CD4-positive, alpha-beta T cell treated with Interleukin-17A for 1 hour (primary cell): ENCODE results near the gene EFCAB6.

Experiments used
- DNase-seq: peaks from one replicate; pipeline ENCODE4 v3.0.0-alpha.2; 2020

Gene EFCAB6

GRCh38 chr22:43542681-43543521, 269.2 kb downstream of the EFCAB6 start:
- no peak for DNase-seq

- DNase-seq: no peak
These were observed 270.4 kb downstream of the EFCAB6 start for GRCh38 chr22:43541462-43542407.

GRCh38 chr22:43541022-43541421, 271.1 kb downstream of the EFCAB6 start:
- DNase-seq: no peak

GRCh38 chr22:43540529-43540923, 271.6 kb downstream of the EFCAB6 start:
- no peak for DNase-seq

GRCh38 chr22:43539572-43540528, 272.3 kb downstream of the EFCAB6 start:
- DNase-seq: no peak

GRCh38 chr22:43537019-43537585, 275.0 kb downstream of the EFCAB6 start:
- DNase-seq: no peak

GRCh38 chr22:43535741-43536140, 276.4 kb downstream of the EFCAB6 start:
- no peak for DNase-seq

- no peak for DNase-seq
These were observed 276.8 kb downstream of the EFCAB6 start for GRCh38 chr22:43535336-43535735.

- no peak for DNase-seq
These were observed 277.2 kb downstream of the EFCAB6 start for GRCh38 chr22:43534916-43535315.

- no peak for DNase-seq
These were observed 278.3 kb downstream of the EFCAB6 start for GRCh38 chr22:43533656-43534428.

GRCh38 chr22:43533156-43533530, 279.0 kb downstream of the EFCAB6 start:
- DNase-seq: no peak

- no peak for DNase-seq
These were observed 279.6 kb downstream of the EFCAB6 start for GRCh38 chr22:43532301-43533155.

- DNase-seq: no peak
These were observed 280.5 kb downstream of the EFCAB6 start for GRCh38 chr22:43531651-43532050.

GRCh38 chr22:43530349-43531201, 281.5 kb downstream of the EFCAB6 start:
- no peak for DNase-seq

GRCh38 chr22:43529934-43530333, 282.2 kb downstream of the EFCAB6 start:
- no peak for DNase-seq

- DNase-seq: no peak
These were observed 282.6 kb downstream of the EFCAB6 start for GRCh38 chr22:43529461-43529860.

GRCh38 chr22:43528601-43529360, 283.3 kb downstream of the EFCAB6 start:
- DNase-seq: no peak

GRCh38 chr22:43526946-43527345, 285.2 kb downstream of the EFCAB6 start:
- no peak for DNase-seq
